ENCODE results near the gene NTM.
"Not testable (repeated sequence)": the region's sequence is repeated elsewhere in the genome, so short reads cannot be mapped to it uniquely, and the experiment has no call there.

NTM gene

GRCh38 chr11:132351050-132351449, 980.6 kb downstream of the NTM start:
- no peak for DNase-seq

DNA sequence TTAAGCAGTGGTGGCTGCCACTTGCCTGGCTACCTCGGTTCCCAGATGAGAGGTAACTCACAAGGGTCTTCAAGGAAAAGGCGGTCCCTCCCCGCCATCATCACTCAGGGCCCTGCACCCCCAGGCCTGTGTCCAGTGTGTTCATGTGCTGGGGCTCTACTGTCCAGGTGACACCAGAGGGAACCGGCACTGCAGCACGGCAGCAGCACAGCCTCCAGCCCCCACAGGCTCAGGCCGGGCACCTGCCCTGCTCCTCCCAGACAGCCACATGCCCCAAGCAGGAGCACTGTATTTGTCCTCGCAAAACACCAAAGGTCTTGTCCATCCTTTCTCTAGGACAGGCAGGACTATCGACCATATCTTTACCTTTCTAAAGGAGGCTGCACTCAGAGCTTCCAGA, 982.1 kb downstream of the NTM start:
- DNase-seq = no peak

GRCh38 chr11:132353255-132353654, 982.8 kb downstream of the NTM start:
- no peak for DNase-seq

DNA sequence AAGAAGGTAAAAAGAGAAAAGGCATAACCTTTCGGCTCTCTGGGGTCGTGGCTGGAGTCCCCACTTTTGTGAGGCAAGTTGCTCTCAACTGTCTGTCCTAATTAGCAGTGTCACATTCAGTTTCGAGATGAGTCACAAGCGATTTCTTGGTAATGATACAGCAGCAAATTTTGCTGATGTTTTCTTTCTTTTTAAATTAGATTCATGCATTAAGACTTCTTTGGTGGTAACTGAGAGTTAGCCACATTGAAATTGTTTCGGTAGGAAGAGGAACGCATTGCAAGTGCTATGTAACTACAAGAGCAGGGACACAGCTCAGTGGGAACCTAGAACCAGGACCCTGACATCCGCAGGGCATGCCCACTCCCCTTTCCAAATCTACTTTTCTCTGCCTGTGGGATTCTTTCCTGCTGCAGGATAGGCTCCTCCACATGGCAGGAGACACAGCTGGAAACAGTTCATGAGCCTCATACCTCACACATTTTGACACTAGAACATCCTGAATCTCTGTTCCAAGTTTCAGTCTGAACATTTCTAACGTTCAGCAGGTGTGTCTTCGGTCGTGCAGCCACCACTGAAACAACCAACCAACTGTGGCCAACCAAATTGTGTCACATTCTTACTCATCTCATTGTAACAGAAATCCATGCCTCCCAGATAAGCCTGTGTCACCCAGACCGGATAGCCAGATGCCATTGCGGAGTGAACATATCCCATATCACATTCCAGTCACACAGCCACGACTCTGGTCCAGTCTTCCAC, 987.6 kb downstream of the NTM start:
- DNase-seq = no peak

GRCh38 chr11:132358573-132358953, 988.1 kb downstream of the NTM start:
- no peak for DNase-seq

DNA sequence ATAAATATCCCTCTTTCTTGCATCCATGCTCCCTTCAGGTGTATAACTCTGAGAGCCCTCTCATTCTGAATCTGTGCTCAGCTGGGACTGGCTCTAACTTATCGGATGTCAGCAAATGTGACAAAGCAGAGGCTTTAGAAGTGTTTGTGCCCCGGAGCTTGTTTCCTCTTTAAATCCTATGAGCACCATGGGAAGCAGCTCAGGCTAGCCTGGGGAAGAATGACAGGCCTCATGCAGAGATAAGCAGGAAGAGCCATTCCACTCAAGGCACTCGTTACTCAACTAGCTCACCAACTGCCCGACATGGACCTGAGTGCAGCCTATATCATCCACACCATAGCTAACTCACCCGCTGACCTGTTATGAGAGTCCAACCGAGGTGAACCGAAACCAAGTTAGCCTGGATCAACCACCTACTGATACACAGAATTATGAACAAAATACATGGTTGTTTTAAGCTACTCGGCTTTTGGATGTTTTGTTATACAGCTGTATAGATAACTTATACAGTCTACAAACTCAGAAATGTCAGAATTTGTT, 990.7 kb downstream of the NTM start:
- no peak for DNase-seq

DNA sequence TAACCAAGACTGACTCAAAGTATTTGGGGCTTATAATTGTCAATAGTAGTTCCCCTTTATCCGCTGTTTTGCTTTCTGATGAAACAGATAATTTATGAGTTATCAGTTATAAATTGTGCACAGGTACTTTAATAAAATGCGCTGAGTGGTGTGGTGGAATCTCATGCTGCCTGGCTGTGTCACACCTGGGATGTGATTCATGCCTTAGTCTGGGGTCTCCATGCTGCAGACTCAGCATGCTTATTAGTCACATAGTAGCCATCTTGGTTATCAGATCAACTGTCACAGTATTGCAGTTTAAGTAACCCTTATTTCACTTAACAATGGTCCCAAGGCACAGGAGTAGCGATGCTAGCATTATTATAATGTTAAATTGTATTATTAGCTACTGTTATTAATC, 995.2 kb downstream of the NTM start:
- no peak for DNase-seq

GRCh38 chr11:132367293-132367692, 996.9 kb downstream of the NTM start:
- DNase-seq = no peak

DNA sequence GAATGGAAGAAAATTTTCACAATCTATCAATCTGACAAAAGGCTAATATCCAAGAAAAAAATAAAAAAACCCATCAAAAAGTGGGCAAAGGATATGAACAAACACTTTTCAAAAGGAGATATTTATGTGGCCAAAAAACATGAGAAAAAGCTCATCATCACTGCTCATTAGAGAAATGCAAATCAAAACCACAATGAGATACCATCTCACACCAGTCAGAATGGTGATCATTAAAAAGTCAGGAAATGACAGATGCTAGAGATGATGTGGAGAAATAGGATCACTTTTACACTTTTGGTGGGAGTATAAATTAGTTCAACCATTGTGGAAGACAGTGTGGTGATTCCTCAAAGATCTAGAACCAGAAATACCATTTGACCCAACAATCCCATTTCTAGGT, 999.7 kb downstream of the NTM start:
- DNase-seq = not testable (repeated sequence)

GRCh38 chr11:132373405-132374143, 1003.2 kb downstream of the NTM start:
- DNase-seq = no peak

DNA sequence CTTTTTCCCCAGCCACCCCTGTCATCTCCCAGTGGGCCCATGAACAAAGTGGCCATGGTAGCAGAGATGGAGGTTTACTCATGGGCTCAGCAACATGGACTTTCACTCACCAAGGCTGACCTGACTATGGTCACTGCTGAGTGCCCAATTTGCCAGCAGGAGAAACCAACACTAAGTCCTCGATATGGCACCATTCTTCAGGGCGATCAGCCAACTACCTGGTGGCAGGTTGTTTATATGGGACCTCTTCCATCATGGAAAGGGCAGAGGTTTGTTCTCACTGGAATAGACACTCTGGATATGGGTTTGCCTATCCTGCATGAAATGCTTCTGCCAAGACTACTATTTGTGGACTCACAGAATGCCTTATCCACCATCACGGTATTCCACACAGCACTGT, 1009.1 kb downstream of the NTM start:
- no peak for DNase-seq

Measured in NCI-H2107 (cell line).